Activated T-helper 9 cell treated with anti-CD3 and anti-CD28 coated beads, Interleukin-2, amount 50 U/mL, for 16 hours (primary cell): ENCODE data around the gene WBP1L.
"Not testable (repeated sequence)": the region's sequence is repeated elsewhere in the genome, so short reads cannot be mapped to it uniquely, and the experiment has no call there.

ENCODE experiments used
- DNase-seq: peaks from one replicate; pipeline ENCODE4 v3.0.0-alpha.2; 2020; ENCODE audit warnings: low read depth

The WBP1L gene

GRCh38 chr10:102841827-102842345, 98.1 kb downstream of the WBP1L start:
- no peak for DNase-seq

GRCh38 chr10:102843139-102843538, 99.4 kb downstream of the WBP1L start:
- not testable (repeated sequence) for DNase-seq

- not testable (repeated sequence) for DNase-seq
These were observed 100.5 kb downstream of the WBP1L start for GRCh38 chr10:102844190-102844776.

GRCh38 chr10:102845352-102845902, 101.7 kb downstream of the WBP1L start:
- DNase-seq: no peak

GRCh38 chr10:102850025-102850518, 106.3 kb downstream of the WBP1L start:
- no peak for DNase-seq

- not testable (repeated sequence) for DNase-seq
These were observed 109.5 kb downstream of the WBP1L start for GRCh38 chr10:102853237-102853636.

GRCh38 chr10:102855731-102856436, 112.1 kb downstream of the WBP1L start:
- DNase-seq: not testable (repeated sequence)

- DNase-seq: no peak
These were observed 113.1 kb downstream of the WBP1L start for GRCh38 chr10:102856758-102857424.

- no peak for DNase-seq
These were observed 116.2 kb downstream of the WBP1L start for GRCh38 chr10:102859911-102860310.

- DNase-seq: no peak
These were observed 119.9 kb downstream of the WBP1L start for GRCh38 chr10:102863660-102864059.

- no peak for DNase-seq
These were observed 121.9 kb downstream of the WBP1L start for GRCh38 chr10:102865620-102866019.
